Fibroblast of peridontal ligament (primary cell): ENCODE results near the gene MAP7D1.
"Not testable (repeated sequence)": the region's sequence is repeated elsewhere in the genome, so short reads cannot be mapped to it uniquely, and the experiment has no call there.

Experiments used
- DNase-seq: peaks from one replicate; pipeline ENCODE4 v3.0.0-alpha.2; 2010; ENCODE audit errors: extremely low read depth

MAP7D1 gene

GRCh38 chr1:36168514-36168913, 12.6 kb downstream of the MAP7D1 start:
- no peak for DNase-seq

- no peak for DNase-seq
Observed at GRCh38 chr1:36170643-36171412, 14.9 kb downstream of the MAP7D1 start.

GRCh38 chr1:36172017-36172747, 16.2 kb downstream of the MAP7D1 start:
- no peak for DNase-seq

- DNase-seq = no peak
Observed at GRCh38 chr1:36172983-36173382, 17.0 kb downstream of the MAP7D1 start.

- DNase-seq = no peak
Observed at GRCh38 chr1:36174713-36175112, 18.8 kb downstream of the MAP7D1 start.

- DNase-seq = peak; percentile 26
Observed at GRCh38 chr1:36175137-36176095, 19.5 kb downstream of the MAP7D1 start.

- DNase-seq = no peak
Observed at GRCh38 chr1:36176106-36176949, 20.4 kb downstream of the MAP7D1 start.

GRCh38 chr1:36177589-36178431, 21.9 kb downstream of the MAP7D1 start:
- no peak for DNase-seq

GRCh38 chr1:36178471-36179219, 22.7 kb downstream of the MAP7D1 start:
- DNase-seq = no peak

- no peak for DNase-seq
Observed at GRCh38 chr1:36179220-36179600, 23.2 kb downstream of the MAP7D1 start.

- no peak for DNase-seq
Observed at GRCh38 chr1:36182734-36183133, 26.8 kb downstream of the MAP7D1 start.

- DNase-seq = peak; percentile 71
Observed at GRCh38 chr1:36183309-36183856, 27.4 kb downstream of the MAP7D1 start.

- DNase-seq = peak; percentile 91
Observed at GRCh38 chr1:36187800-36188593, 32.0 kb downstream of the MAP7D1 start.

- not testable (repeated sequence) for DNase-seq
Observed at GRCh38 chr1:36196805-36197204, 40.8 kb downstream of the MAP7D1 start.

GRCh38 chr1:36198641-36199040, 42.7 kb downstream of the MAP7D1 start:
- DNase-seq = no peak

GRCh38 chr1:36199934-36200741, 44.2 kb downstream of the MAP7D1 start:
- no peak for DNase-seq

- DNase-seq = no peak
Observed at GRCh38 chr1:36203027-36203553, 47.1 kb downstream of the MAP7D1 start.
